ENCODE measurements around the gene STAT6.

The STAT6 gene

GRCh38 chr12:57099766-57100165 is 11.4 kb downstream of the STAT6 start:
- no peak for DNase-seq (ENCODE audit: low spot score)

- DNase-seq (ENCODE audit: low spot score): no peak
Measured at GRCh38 chr12:57099047-57099714, 12.0 kb downstream of the STAT6 start.

- no peak for DNase-seq (ENCODE audit: low spot score)
Measured at GRCh38 chr12:57098546-57098945, 12.6 kb downstream of the STAT6 start.

GRCh38 chr12:57097554-57097835 is 13.7 kb downstream of the STAT6 start:
- no peak for DNase-seq (ENCODE audit: low spot score)

GRCh38 chr12:57096748-57097553 is 14.2 kb downstream of the STAT6 start:
- DNase-seq (ENCODE audit: low spot score): no peak

- DNase-seq (ENCODE audit: low spot score): no peak
Measured at GRCh38 chr12:57096099-57096572, 15.0 kb downstream of the STAT6 start.

- DNase-seq (ENCODE audit: low spot score): no peak
Measured at GRCh38 chr12:57095440-57095839, 15.7 kb downstream of the STAT6 start.

GRCh38 chr12:57094208-57095160 is 16.7 kb downstream of the STAT6 start:
- no peak for DNase-seq (ENCODE audit: low spot score)

GRCh38 chr12:57093415-57094207 is 17.6 kb downstream of the STAT6 start:
- no peak for DNase-seq (ENCODE audit: low spot score)

- DNase-seq (ENCODE audit: low spot score): no peak
Measured at GRCh38 chr12:57092876-57093414, 18.2 kb downstream of the STAT6 start.

- no peak for DNase-seq (ENCODE audit: low spot score)
Measured at GRCh38 chr12:57092529-57092862, 18.7 kb downstream of the STAT6 start.

GRCh38 chr12:57091638-57092528 is 19.3 kb downstream of the STAT6 start:
- DNase-seq (ENCODE audit: low spot score): no peak

GRCh38 chr12:57090924-57091637 is 20.1 kb downstream of the STAT6 start:
- no peak for DNase-seq (ENCODE audit: low spot score)

GRCh38 chr12:57090490-57090889 is 20.7 kb downstream of the STAT6 start:
- DNase-seq (ENCODE audit: low spot score): no peak

- DNase-seq (ENCODE audit: low spot score): no peak
Measured at GRCh38 chr12:57089271-57090245, 21.6 kb downstream of the STAT6 start.

GRCh38 chr12:57088354-57089270 is 22.6 kb downstream of the STAT6 start, which contains the start of gene NAB2:
Gene NAB2, plus strand, starts transcription at chr12:57089114. Its CDS starts 158 bp downstream, at chr12:57089272.
- peak; percentile 93 for DNase-seq (ENCODE audit: low spot score)

- DNase-seq (ENCODE audit: low spot score): no peak
Measured at GRCh38 chr12:57087691-57088353, 23.3 kb downstream of the STAT6 start.
